Endothelial cell of umbilical vein (primary cell): ENCODE results near the gene SCARF2. TPM values are rescaled to one million over a fixed set of nuclear protein-coding genes. Genes with fewer than 3 reads are reported as not detected.

Source experiments
- BruUV-seq: library from RNA; stranded (reverse); fragments of 400-500 nt; replicated peaks from 2 replicates; lab custom pipeline; 2021; lab: Mats Ljungman, UMichigan
- CTCF ChIA-PET: fragments of 300-600, 350-600 bp; sonication (Branson Sonifier 250); formaldehyde crosslinking; loops from one replicate; lab custom pipeline; 2021; ENCODE audit warnings: antibody characterized with exemption, inconsistent platforms; lab: Charles Lee
- POLR2A ChIA-PET: fragments of 300-600, 350-600 bp; sonication (Branson Sonifier 250); formaldehyde crosslinking; loops from one replicate; lab custom pipeline; 2021; ENCODE audit warnings: antibody characterized with exemption, inconsistent platforms; lab: Charles Lee
- DNase-seq: peaks from one replicate; pipeline ENCODE4 v3.0.0-alpha.2; 2011; ENCODE audit warnings: low read depth, low spot score
- FAIRE-seq: peaks from 2 replicates; lab custom pipeline; 2011; peaks lifted over from hg19 to GRCh38; lab: Jason Lieb, UNC
- H2AFZ ChIP-seq: 2 replicates; pipeline ENCODE4 v1.6.0; 2012; ENCODE audit warnings: low read depth, low read length, control low read depth, inconsistent platforms
- H3K27ac ChIP-seq: 2 replicates; pipeline ENCODE4 v1.5.1; 2011; ENCODE audit warnings: low read depth, mild to moderate bottlenecking, control low read depth, low read length, moderate library complexity; ENCODE audit not compliant: insufficient read depth
- H3K27me3 ChIP-seq, 2 experiments: 2 replicates each; pipeline versions ENCODE4 v1.6.0 to v1.6.1; 2011; ENCODE audit warnings: low read length in 2 of 2, mixed read lengths in 1 of 2; ENCODE audit not compliant: control insufficient read depth in 2 of 2, insufficient read depth in 2 of 2
- H3K36me3 ChIP-seq, 2 experiments: 2 replicates in 1 of 2; 3 replicates in 1 of 2; pipeline ENCODE4 v1.5.1; 2011; ENCODE audit warnings: low read length in 2 of 2, mild to moderate bottlenecking in 1 of 2, moderate library complexity in 1 of 2; ENCODE audit not compliant: control insufficient read depth in 2 of 2, insufficient read depth in 2 of 2; ENCODE audit errors: extremely low read depth in 1 of 2
- H3K4me1 ChIP-seq: 3 replicates; pipeline ENCODE4 v1.5.1; 2011; ENCODE audit warnings: mild to moderate bottlenecking, low read length; ENCODE audit not compliant: control insufficient read depth, insufficient read depth; ENCODE audit errors: extremely low read depth
- H3K4me2 ChIP-seq: 2 replicates; pipeline ENCODE4 v1.6.1; 2011; ENCODE audit warnings: low read length, control low read depth, mixed read lengths; ENCODE audit not compliant: insufficient read depth
- H3K4me3 ChIP-seq, 3 experiments: fragments of 200-600 bp in 1 of 3; sonication (generic), shearing (Covaris generic) in 1 of 3; replicated peaks in 1 of 3; 2 replicates each; pipeline ENCODE4 v1.5.1; 2011 to 2016; ENCODE audit warnings: control low read depth in 3 of 3, low read length in 3 of 3, mild to moderate bottlenecking in 2 of 3, inconsistent platforms in 1 of 3, low read depth in 1 of 3, moderate library complexity in 1 of 3; ENCODE audit not compliant: insufficient read depth in 1 of 3
- H3K79me2 ChIP-seq: 2 replicates; pipeline ENCODE4 v1.6.0; 2012; ENCODE audit warnings: low read length, inconsistent platforms; ENCODE audit not compliant: control insufficient read depth, insufficient read depth
- H3K9ac ChIP-seq: replicated peaks from 2 replicates; pipeline ENCODE3; 2011; ENCODE audit warnings: low read length, control low read depth; ENCODE audit not compliant: insufficient read depth; ENCODE audit errors: extremely low read depth
- H3K9me1 ChIP-seq: replicated peaks from 3 replicates; pipeline ENCODE4 v1.6.0; 2011; ENCODE audit warnings: mild to moderate bottlenecking, low read length; ENCODE audit not compliant: control insufficient read depth, insufficient read depth; ENCODE audit errors: extremely low read depth
- H3K9me3 ChIP-seq: replicated peaks from 2 replicates; pipeline ENCODE4 v1.5.1; 2012; ENCODE audit warnings: low read length, inconsistent platforms; ENCODE audit not compliant: control insufficient read depth, insufficient read depth
- H4K20me1 ChIP-seq: replicated peaks from 2 replicates; pipeline ENCODE3; 2011; ENCODE audit warnings: mild to moderate bottlenecking, low read length; ENCODE audit not compliant: control insufficient read depth, insufficient read depth; ENCODE audit errors: extremely low read depth
- CTCF ChIP-seq, 2 donors: IDR thresholded peaks; 1 replicate in 1 of 2; 2 replicates in 1 of 2; pipeline ENCODE4 v1.5.1; 2011; ENCODE audit warnings: low read length in 2 of 2, mild to moderate bottlenecking in 2 of 2, moderate library complexity in 2 of 2, control low read depth in 1 of 2, inconsistent platforms in 1 of 2, low read depth in 1 of 2; ENCODE audit not compliant: insufficient read depth in 1 of 2; ENCODE audit errors: extremely low read depth in 1 of 2
- EZH2 ChIP-seq: IDR thresholded peaks from 2 replicates; pipeline ENCODE4 v1.6.1; 2012; ENCODE audit warnings: borderline replicate concordance, low read depth, mild to moderate bottlenecking, moderate library complexity, low read length, inconsistent platforms; ENCODE audit not compliant: severe bottlenecking
- FOS ChIP-seq: IDR thresholded peaks from 2 replicates; pipeline ENCODE4 v1.6.1; 2011; ENCODE audit warnings: mild to moderate bottlenecking, low read length, moderate library complexity, borderline replicate concordance; ENCODE audit not compliant: insufficient read depth
- GATA2 ChIP-seq: IDR thresholded peaks from 2 replicates; pipeline ENCODE4 v1.7.0; 2011; ENCODE audit warnings: low read depth, mild to moderate bottlenecking, moderate library complexity, mixed read lengths, low read length; ENCODE audit not compliant: insufficient read length, insufficient read depth
- JUN ChIP-seq: IDR thresholded peaks from 2 replicates; pipeline ENCODE4 v1.6.1; 2011; ENCODE audit warnings: borderline replicate concordance, low read depth; ENCODE audit not compliant: insufficient read length, insufficient read depth
- MYC ChIP-seq: IDR thresholded peaks from one replicate; pipeline ENCODE4 v1.6.1; 2011; ENCODE audit warnings: mild to moderate bottlenecking, low read depth, low read length
- POLR2A ChIP-seq: IDR thresholded peaks from 2 replicates; pipeline ENCODE4 v1.6.1; 2012; ENCODE audit warnings: low read depth, mild to moderate bottlenecking, control low read depth, low read length
- POLR2AphosphoS5 ChIP-seq: IDR thresholded peaks from 2 replicates; pipeline ENCODE4 v1.6.1; 2012; ENCODE audit warnings: low read depth, mild to moderate bottlenecking, control low read depth, low read length, moderate library complexity; ENCODE audit not compliant: insufficient read depth
- dilution Hi-C: fragments of 300-500 bp; cut with MboI; formaldehyde crosslinking; loops from one replicate; pipeline ENCODE4 v1.15.0; 2019; ENCODE audit warnings: low sequenced_read_pairs; ENCODE audit not compliant: extremely low pct_ligation_motif_present
- intact Hi-C: fragments of 100-400 bp; cut with micrococcal nuclease; formaldehyde crosslinking; loops from one replicate; pipeline ENCODE4 v1.10.0; 2022
- polyA plus RNA-seq, 4 experiments: library from polyadenylated mRNA; depleted of rRNA in 3 of 4; stranded (reverse) in 3 of 4; unstranded in 1 of 4; fragments of >200 nt; gene quantifications; 2 replicates each; pipeline versions ENCODE4 v1.2.1 to v1.2.3, GENCODE V29; 2011 to 2012; ENCODE audit warnings: missing spikeins in 1 of 4
- total RNA-seq: library from RNA; stranded (reverse); gene quantifications from 2 replicates; pipeline ENCODE4 v1.2.3, GENCODE V29; 2021
- TF ChIP-seq, protein P1 (sequence below): IDR thresholded peaks from 2 replicates; pipeline ENCODE4 v1.6.1; 2011; ENCODE audit not compliant: insufficient read depth, insufficient read length

The SCARF2 gene
- total and polyA plus RNA-seq, 2 donors (not counting 3 experiments of a cell fraction or from before 2014, with no cell fraction given): 15.7 to 20.1 TPM

- DNase-seq (no peak), FAIRE-seq (no peak)
- H2AFZ ChIP-seq: no peak overlapping the region
- TF ChIP-seq GATA2: no peak
- no peak for TF ChIP-seq EZH2
- no peak for TF ChIP-seq FOS
- TF ChIP-seq, protein P1, sequence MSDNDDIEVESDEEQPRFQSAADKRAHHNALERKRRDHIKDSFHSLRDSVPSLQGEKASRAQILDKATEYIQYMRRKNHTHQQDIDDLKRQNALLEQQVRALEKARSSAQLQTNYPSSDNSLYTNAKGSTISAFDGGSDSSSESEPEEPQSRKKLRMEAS: no peak
- BruUV-seq: no TSS peak
- no peaks in the 10 kb centered on the region for H3K4me1 ChIP-seq
- peaks cover 0 to 3% of the 10 kb centered on the region in 2 experiments for H3K27me3 ChIP-seq
- dilution Hi-C loops (no loop called here), intact Hi-C loops (no loop called here)
- no peak overlapping the region for H3K27ac ChIP-seq
- H3K9ac ChIP-seq: no peak overlapping the region
- H3K36me3 ChIP-seq: peaks cover 7 to 23% of the 10 kb centered on the region in 2 experiments
- H3K4me2 ChIP-seq: no peak overlapping the region
- H3K79me2 ChIP-seq: no peaks in the 10 kb centered on the region
- H3K9me1 ChIP-seq: no peaks in the 10 kb centered on the region
- no peak overlapping the region for H3K4me3 ChIP-seq
- CTCF ChIA-PET: interaction anchor here (0.8 to 3.2 kb wide), 4 partner anchors 9 to 53 kb away, joined by 3 to 32 read pairs (median 4); no protein-coding TSS in a partner anchor
- H4K20me1 ChIP-seq: no peaks in the 10 kb centered on the region
- no peaks in the 10 kb centered on the region for H3K9me3 ChIP-seq
- POLR2A ChIA-PET: no interaction called here
Measured at GRCh38 chr22:20407829-20408228, 29.8 kb downstream of the SCARF2 start.

DNA sequence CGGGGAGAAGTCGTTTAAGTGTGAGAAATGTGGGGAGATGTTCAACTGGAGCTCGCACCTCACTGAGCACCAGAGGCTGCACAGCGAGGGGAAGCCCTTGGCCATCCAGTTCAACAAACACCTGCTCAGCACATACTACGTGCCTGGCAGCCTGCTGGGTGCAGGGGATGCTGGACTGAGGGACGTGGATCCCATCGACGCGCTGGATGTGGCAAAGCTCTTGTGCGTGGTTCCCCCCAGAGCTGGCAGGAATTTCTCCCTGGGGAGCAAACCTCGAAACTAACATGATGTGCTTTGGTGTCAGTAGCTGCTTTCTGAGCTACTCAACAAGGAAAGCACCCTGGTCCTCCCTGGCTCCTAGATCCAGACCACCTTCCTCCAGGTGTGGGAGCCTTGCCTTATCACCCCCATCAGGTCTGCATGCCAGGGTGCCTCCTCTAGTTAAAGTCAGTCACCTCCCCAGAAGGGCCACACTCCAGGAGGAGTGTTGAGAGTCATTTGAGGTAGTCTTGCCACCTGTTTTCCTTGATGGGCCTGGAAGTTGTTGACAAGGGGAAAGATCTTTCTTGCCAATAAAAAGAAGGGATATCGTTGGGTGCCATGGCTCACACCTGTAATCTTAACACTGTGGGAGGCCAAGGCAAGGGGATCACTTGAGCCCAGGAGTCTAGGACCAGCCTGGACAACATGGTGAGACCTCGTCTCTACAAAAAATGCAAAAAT is 30.8 kb downstream of the SCARF2 start:
- ChIA-PET CTCF (interaction anchor here (3.2 kb wide), 1 partner anchor 11 kb away, joined by 32 read pairs; no protein-coding TSS in a partner anchor), POLR2A (no interaction called here)
- FAIRE-seq (peak; percentile 24), DNase-seq (no peak)
- no peaks in the 10 kb centered on the region for H3K9me1 ChIP-seq
- H3K4me1 ChIP-seq: no peaks in the 10 kb centered on the region
- no peaks in the 10 kb centered on the region for H3K27me3 ChIP-seq
- H3K4me2 ChIP-seq: no peak overlapping the region
- no peak overlapping the region for H3K27ac ChIP-seq
- H3K79me2 ChIP-seq: no peaks in the 10 kb centered on the region
- dilution Hi-C loops: no loop called here
- no peak overlapping the region for H2AFZ ChIP-seq
- H3K9ac ChIP-seq: no peak overlapping the region
- H4K20me1 ChIP-seq: no peaks in the 10 kb centered on the region
- no peak overlapping the region for H3K4me3 ChIP-seq
- H3K9me3 ChIP-seq: no peaks in the 10 kb centered on the region
- TF ChIP-seq POLR2AphosphoS5 (no peak), FOS (no peak), GATA2 (no peak), JUN (no peak), POLR2A (no peak), MYC (no peak), EZH2 (no peak), CTCF (IDR thresholded peaks at IDR 0.05; ENCODE audit: extremely low read depth in 1 of 2, insufficient read depth in 1 of 2, low read depth in 1 of 2, low read length in 2 of 2) (no peak)
- TF ChIP-seq, protein P1: no peak
- H3K36me3 ChIP-seq: peaks cover 7 to 23% of the 10 kb centered on the region in 2 experiments
- no TSS peak for BruUV-seq
- intact Hi-C loops: no loop called here
